Measurements from ENCODE around the gene TBC1D19.

GRCh38 chr4:26700110-26700509, 116.2 kb downstream of the TBC1D19 start:
- TF ChIP-seq CTCF (IDR thresholded peaks at IDR 0.05; ENCODE audit: low read depth, low read length) = no peak
- no peak for TF ChIP-seq EZH2phosphoT487 (IDR thresholded peaks at IDR 0.05; ENCODE audit: low read depth)

Data from OCI-LY3 (cell line).